HepG2 (cell line): ENCODE measurements around the gene SDHD. TPM values are rescaled to one million over a fixed set of nuclear protein-coding genes. Genes with fewer than 3 reads are reported as not detected.

Experiments used
- ATAC-seq: fragments of 200-7000 bp; cut with Tn5 transposase; 3 replicates; pipeline ENCODE4 v1.9.1; 2020; ENCODE audit warnings: mild to moderate bottlenecking, moderate library complexity
- BruUV-seq: library from RNA; stranded (reverse); fragments of 400-500 nt; replicated peaks from 2 replicates; lab custom pipeline; 2021; lab: Mats Ljungman, UMichigan
- CTCF ChIA-PET: fragments of 300-600 bp; formaldehyde crosslinking; extraction: SDS; loops from one replicate; lab custom pipeline; 2021; ENCODE audit warnings: low total read pairs, inconsistent platforms, low intra/inter-chr PET ratio; lab: Yijun Ruan, JAX
- POLR2A ChIA-PET: fragments of 350-600 bp; sonication (Branson Sonifier 250); formaldehyde crosslinking; loops from one replicate; lab custom pipeline; 2020; ENCODE audit warnings: antibody characterized with exemption, inconsistent platforms; lab: Yijun Ruan, JAX
- DNase-seq: peaks from one replicate; pipeline ENCODE4 v3.0.0-alpha.2; 2015; ENCODE audit warnings: low spot score
- FAIRE-seq: peaks from 3 replicates; lab custom pipeline; 2011; peaks lifted over from hg19 to GRCh38; lab: Jason Lieb, UNC
- H2AFZ ChIP-seq: one replicate; pipeline ENCODE4 v1.6.1; 2011; ENCODE audit warnings: low read length, inconsistent platforms
- H3K27ac ChIP-seq: fragments of 300-600 bp; 3 replicates; pipeline ENCODE4 v1.8.0; 2011; ENCODE audit warnings: mixed run types, mild to moderate bottlenecking, mixed read lengths, low read length, inconsistent platforms; ENCODE audit not compliant: insufficient read depth; ENCODE audit errors: extremely low read length
- H3K27me3 ChIP-seq, 2 experiments: fragments of 200-600 bp in 1 of 2; 2 replicates in 1 of 2; 3 replicates in 1 of 2; pipeline versions ENCODE4 v1.6.0 to v1.8.0; 2011; ENCODE audit warnings: low read length in 2 of 2, mild to moderate bottlenecking in 2 of 2, moderate library complexity in 2 of 2, inconsistent platforms in 1 of 2; ENCODE audit not compliant: insufficient read depth in 2 of 2, control insufficient read depth in 1 of 2
- H3K36me3 ChIP-seq, 2 experiments: fragments of 200-600 bp in 1 of 2; replicated peaks in 1 of 2; 2 replicates in 1 of 2; 3 replicates in 1 of 2; pipeline versions ENCODE4 v1.5.1 to v1.8.0; 2011; ENCODE audit warnings: low read length in 2 of 2, inconsistent platforms in 1 of 2; ENCODE audit not compliant: insufficient read depth in 2 of 2, control insufficient read depth in 1 of 2
- H3K4me1 ChIP-seq: 2 replicates; pipeline ENCODE4 v1.5.1; 2012; ENCODE audit warnings: low read length, inconsistent platforms; ENCODE audit not compliant: insufficient read depth
- H3K4me2 ChIP-seq: 2 replicates; pipeline ENCODE4 v1.6.0; 2011; ENCODE audit warnings: low read depth, low read length, inconsistent platforms
- H3K4me3 ChIP-seq, 3 experiments: fragments of 200-600 bp in 1 of 3; sonication (generic), shearing (Covaris generic) in 1 of 3; replicated peaks in 1 of 3; 2 replicates each; pipeline ENCODE4 v1.5.1; 2011 to 2016; ENCODE audit warnings: low read length in 3 of 3, inconsistent platforms in 2 of 3, low read depth in 2 of 3, mild to moderate bottlenecking in 2 of 3, control low read depth in 1 of 3, mixed read lengths in 1 of 3; ENCODE audit not compliant: insufficient read depth in 1 of 3
- H3K79me2 ChIP-seq: one replicate; pipeline ENCODE4 v1.6.1; 2011; ENCODE audit warnings: low read length, inconsistent platforms; ENCODE audit not compliant: insufficient read depth
- H3K9ac ChIP-seq: 2 replicates; pipeline ENCODE4 v1.6.0; 2011; ENCODE audit warnings: mild to moderate bottlenecking, low read depth, low read length, inconsistent platforms; ENCODE audit not compliant: insufficient read depth
- H3K9me3 ChIP-seq: 2 replicates; pipeline ENCODE4 v1.5.1; 2012; ENCODE audit warnings: mild to moderate bottlenecking, low read length
- H4K20me1 ChIP-seq: 2 replicates; pipeline ENCODE4 v1.6.0; 2011; ENCODE audit warnings: inconsistent platforms, mild to moderate bottlenecking, low read length, moderate library complexity; ENCODE audit not compliant: insufficient read depth
- ATF7 ChIP-seq, 2 experiments: fragments of 450-650 bp in 1 of 2; sonication (generic) in 1 of 2; formaldehyde crosslinking in 1 of 2; IDR thresholded peaks; 2 replicates each; pipeline versions ENCODE4 v1.4.0 to v1.6.1; 2016 to 2020; ENCODE audit warnings: antibody characterized with exemption in 1 of 2, mild to moderate bottlenecking in 1 of 2, missing genetic modification reagents in 1 of 2
- ERF ChIP-seq: IDR thresholded peaks from 2 replicates; pipeline ENCODE4 v1.6.1; 2018; ENCODE audit warnings: missing biosample characterization, missing genetic modification reagents
- GMEB1 ChIP-seq: sonication (generic); formaldehyde crosslinking; IDR thresholded peaks from 2 replicates; pipeline ENCODE4 v1.5.1; 2020; ENCODE audit warnings: missing genetic modification reagents, mild to moderate bottlenecking, borderline replicate concordance
- HHEX ChIP-seq: IDR thresholded peaks from 2 replicates; pipeline ENCODE4 v1.6.1; 2016; ENCODE audit warnings: control low read depth
- IKZF4 ChIP-seq: sonication (generic); formaldehyde crosslinking; IDR thresholded peaks from 2 replicates; pipeline ENCODE4 v1.5.1; 2020; ENCODE audit warnings: borderline replicate concordance, mild to moderate bottlenecking, low read depth, missing genetic modification reagents; ENCODE audit errors: not compliant biosample characterization
- NFATC3 ChIP-seq: sonication (generic); formaldehyde crosslinking; IDR thresholded peaks from 2 replicates; pipeline ENCODE4 v1.5.1; 2020; ENCODE audit warnings: mild to moderate bottlenecking, missing genetic modification reagents
- NR2F1 ChIP-seq, 2 experiments: fragments of 450-650 bp in 1 of 2; formaldehyde crosslinking in 1 of 2; IDR thresholded peaks; 2 replicates each; pipeline versions ENCODE4 v1.5.0 to v1.6.1; 2016 to 2020; ENCODE audit warnings: mild to moderate bottlenecking in 1 of 2, missing compliant biosample characterization in 1 of 2, missing genetic modification reagents in 1 of 2, moderate library complexity in 1 of 2
- PTBP1 ChIP-seq: fragments of 200-400 bp; formaldehyde crosslinking; IDR thresholded peaks from 2 replicates; pipeline ENCODE4 v1.6.1; 2018; ENCODE audit warnings: low read length, low read depth; ENCODE audit not compliant: poor library complexity, severe bottlenecking
- RORA ChIP-seq: sonication (generic); formaldehyde crosslinking; IDR thresholded peaks from 2 replicates; pipeline ENCODE4 v1.5.0; 2020; ENCODE audit warnings: mild to moderate bottlenecking, missing genetic modification reagents, moderate library complexity
- SRSF4 ChIP-seq: fragments of 200-400 bp; formaldehyde crosslinking; IDR thresholded peaks from one replicate; pipeline ENCODE4 v1.6.1; 2018; ENCODE audit warnings: mild to moderate bottlenecking, low read depth, low read length, moderate library complexity; ENCODE audit not compliant: poor library complexity, severe bottlenecking
- ZBTB14 ChIP-seq: sonication (generic); formaldehyde crosslinking; IDR thresholded peaks from 2 replicates; pipeline ENCODE4 v1.4.0; 2020; ENCODE audit warnings: missing genetic modification reagents
- ZFAT ChIP-seq: sonication (generic); formaldehyde crosslinking; conservative IDR thresholded peaks from 2 replicates; pipeline ENCODE4 v1.8.1; 2023; ENCODE audit warnings: missing genetic modification reagents, inconsistent platforms
- ZFP90 ChIP-seq: sonication (generic); formaldehyde crosslinking; IDR thresholded peaks from 2 replicates; pipeline ENCODE4 v1.8.0; 2022; ENCODE audit warnings: missing genetic modification reagents, mild to moderate bottlenecking, inconsistent platforms, borderline replicate concordance
- ZIK1 ChIP-seq: sonication (generic); formaldehyde crosslinking; IDR thresholded peaks from 2 replicates; pipeline ENCODE4 v1.5.0; 2020; ENCODE audit warnings: mild to moderate bottlenecking, low read depth, missing genetic modification reagents, borderline replicate concordance
- ZKSCAN1 ChIP-seq: fragments of 150-350 bp; IDR thresholded peaks from 2 replicates; pipeline ENCODE4 v1.6.1; 2014; ENCODE audit warnings: low read length
- WGBS: methylation state at CpG from one replicate; pipeline ENCODE4 v1.1.6; 2017; ENCODE audit warnings: low lambda C conversion rate; 5-methylcytosine and 5-hydroxymethylcytosine counted together
- in situ Hi-C: cut with HindIII; loops from 2 replicates; pipeline ENCODE4 v1.10.0; 2017; ENCODE audit warnings: low pct_unique_long_range_greater_than_20kb; ENCODE audit not compliant: extremely low pct_ligation_motif_present
- intact Hi-C: fragments of 100-400 bp; cut with micrococcal nuclease; formaldehyde crosslinking; loops from one replicate; pipeline ENCODE4 v1.10.0; 2022; ENCODE audit not compliant: unreplicated experiment
- polyA plus RNA-seq, 8 experiments: library from polyadenylated mRNA; depleted of rRNA in 3 of 8; stranded (reverse) in 7 of 8; unstranded in 1 of 8; fragments of >200 nt; fragmentation: Illumina TruSeq in 4 of 8; extraction: Trizol in 4 of 8; gene quantifications; 2 replicates each; pipeline versions ENCODE4 v1.2.1 to v1.2.3, GENCODE V29; 2011 to 2016; ENCODE audit warnings: low read depth in 4 of 8, missing spikeins in 1 of 8, mixed read lengths in 1 of 8; ENCODE audit not compliant: insufficient read depth in 1 of 8
- total RNA-seq, 5 experiments: library from RNA; depleted of rRNA; stranded (reverse); fragments of >200 nt; fragmentation: Illumina TruSeq; extraction: Trizol; gene quantifications; 2 replicates each; pipeline ENCODE4 v1.2.3, GENCODE V29; 2016; ENCODE audit warnings: low read depth in 1 of 5

Gene SDHD
- total and polyA plus RNA-seq, 2 of the 13 experiments (the other 11 are each of a cell fraction or from before 2014, with no cell fraction given): 117 to 123 TPM

GRCh38 chr11:112129656-112130055 is 43.0 kb downstream of the SDHD start:
- no peaks in the 10 kb centered on the region for H4K20me1 ChIP-seq
- TF ChIP-seq NFATC3 (CRISPR knock-in tag) (no peak), ZIK1 (CRISPR knock-in tag) (no peak), ZKSCAN1 (no peak), ZFP90 (CRISPR knock-in tag) (no peak), SRSF4 (no peak), ERF (CRISPR knock-in tag) (no peak), IKZF4 (no peak), PTBP1 (no peak)
- TF ChIP-seq, all 625 proteins: peak for 0
- no peaks in the 10 kb centered on the region for H3K36me3 ChIP-seq
- H3K79me2 ChIP-seq: no peaks in the 10 kb centered on the region
- H3K9ac ChIP-seq: no peak overlapping the region
- H3K27me3 ChIP-seq: no peaks in the 10 kb centered on the region
- in situ Hi-C loops (no loop called here), intact Hi-C loops (no loop called here)
- BruUV-seq: no TSS peak
- WGBS: 83% methylated on average over 5 of the region's 5 CpGs
- H3K4me3 ChIP-seq: no peak overlapping the region
- no peak for ATAC-seq
- ChIA-PET POLR2A (no interaction called here), CTCF (no interaction called here)
- no peak overlapping the region for H3K27ac ChIP-seq
- no peak for FAIRE-seq
- no peaks in the 10 kb centered on the region for H3K4me1 ChIP-seq
- no peaks in the 10 kb centered on the region for H3K9me3 ChIP-seq
- no peak for DNase-seq
- H3K4me2 ChIP-seq: no peak overlapping the region
- no peak overlapping the region for H2AFZ ChIP-seq

- H3K27ac ChIP-seq: no peak overlapping the region
- no peaks in the 10 kb centered on the region for H3K79me2 ChIP-seq
- H3K4me1 ChIP-seq: no peaks in the 10 kb centered on the region
- in situ Hi-C loops (no loop called here), intact Hi-C loops (no loop called here)
- no peaks in the 10 kb centered on the region for H4K20me1 ChIP-seq
- no peaks in the 10 kb centered on the region for H3K27me3 ChIP-seq
- no peak overlapping the region for H3K4me2 ChIP-seq
- FAIRE-seq: no peak
- H3K36me3 ChIP-seq: no peaks in the 10 kb centered on the region
- CTCF ChIA-PET: no interaction called here
- H3K9ac ChIP-seq: no peak overlapping the region
- no peak for DNase-seq
- ATAC-seq: no peak
- no peak overlapping the region for H2AFZ ChIP-seq
- BruUV-seq: no TSS peak
- POLR2A ChIA-PET: no interaction called here
- WGBS: 21% methylated on average over 2 of the region's 2 CpGs
- H3K4me3 ChIP-seq: no peak overlapping the region
- no peak for TF ChIP-seq ZFAT (CRISPR knock-in tag)
- no peak for TF ChIP-seq ZBTB14
- no peak for TF ChIP-seq ATF7 (IDR thresholded peaks at IDR 0.05)
- TF ChIP-seq ATF7 (CRISPR knock-in tag; IDR thresholded peaks at IDR 0.05): no peak
- TF ChIP-seq HHEX (CRISPR knock-in tag): no peak
- TF ChIP-seq GMEB1 (CRISPR knock-in tag): no peak
- no peak for TF ChIP-seq NR2F1 (CRISPR knock-in tag; IDR thresholded peaks at IDR 0.05)
- TF ChIP-seq RORA: no peak
- no peaks in the 10 kb centered on the region for H3K9me3 ChIP-seq
Measured at GRCh38 chr11:112132737-112133136, 46.1 kb downstream of the SDHD start.
